ENCODE data around the gene SKAP1.

Gene SKAP1

GRCh38 chr17:48155889-48156611, 274.0 kb downstream of the SKAP1 start:
- DNase-seq (ENCODE audit: insufficient read length, low spot score) (no peak), FAIRE-seq (peak; percentile 64)

GRCh38 chr17:48153691-48154358, 276.2 kb downstream of the SKAP1 start:
- DNase-seq (ENCODE audit: insufficient read length, low spot score), result peak; percentile 64
- FAIRE-seq, result peak; percentile 83

- no peak for FAIRE-seq
Observed at GRCh38 chr17:48152289-48152688, 277.7 kb downstream of the SKAP1 start.

GRCh38 chr17:48151220-48151619, 278.8 kb downstream of the SKAP1 start:
- DNase-seq (ENCODE audit: insufficient read length, low spot score) (no peak), FAIRE-seq (no peak)

More at GRCh38 chr17:48152289-48152688, 277.7 kb downstream of the SKAP1 start:
- DNase-seq (ENCODE audit: insufficient read length, low spot score), result no peak

GRCh38 chr17:48150597-48151001, 279.4 kb downstream of the SKAP1 start:
- FAIRE-seq (peak; percentile 52), DNase-seq (ENCODE audit: insufficient read length, low spot score) (no peak)

DNA sequence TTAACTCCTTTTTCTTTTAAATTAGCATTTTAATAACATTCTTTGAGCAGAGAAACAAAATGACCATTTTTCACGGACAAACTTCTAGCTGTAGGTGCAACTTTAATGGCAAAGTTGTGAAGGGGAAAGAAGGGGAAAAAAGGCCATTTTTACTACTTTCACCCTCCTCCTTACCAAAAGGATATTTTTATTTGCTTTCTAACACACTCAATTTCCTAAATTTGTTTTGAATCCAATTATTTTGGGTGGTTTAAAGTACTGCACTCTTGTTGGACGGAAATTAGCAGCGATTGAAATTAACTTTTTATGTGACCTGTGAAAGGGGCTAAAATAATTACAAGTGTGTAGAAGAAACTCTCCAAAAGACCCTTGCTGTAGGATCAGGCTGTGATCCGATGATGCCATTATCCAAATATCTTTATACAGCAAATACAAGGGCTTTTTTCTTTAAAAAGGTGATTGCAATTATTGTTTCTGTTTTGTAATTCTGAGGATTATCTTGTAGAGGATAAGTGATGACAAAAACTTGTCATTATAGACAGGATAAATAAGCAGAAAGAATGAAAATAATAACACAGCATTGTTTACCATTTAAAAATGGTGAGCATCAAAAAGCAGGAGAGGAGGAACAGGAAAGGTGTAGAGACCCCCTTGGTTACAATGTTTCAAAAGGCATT, 280.1 kb downstream of the SKAP1 start:
- DNase-seq (ENCODE audit: insufficient read length, low spot score), result no peak

GRCh38 chr17:48148854-48149786, 280.9 kb downstream of the SKAP1 start:
- DNase-seq (ENCODE audit: insufficient read length, low spot score) (no peak), FAIRE-seq (no peak)

More for the DNA sequence above, 280.1 kb downstream of the SKAP1 start:
- FAIRE-seq, result no peak

GRCh38 chr17:48148029-48148770, 281.8 kb downstream of the SKAP1 start:
- DNase-seq (ENCODE audit: insufficient read length, low spot score) (no peak), FAIRE-seq (peak; percentile 89)

- no peak for FAIRE-seq
- DNase-seq (ENCODE audit: insufficient read length, low spot score), result no peak
Observed at GRCh38 chr17:48144976-48145798, 284.8 kb downstream of the SKAP1 start.

DNA sequence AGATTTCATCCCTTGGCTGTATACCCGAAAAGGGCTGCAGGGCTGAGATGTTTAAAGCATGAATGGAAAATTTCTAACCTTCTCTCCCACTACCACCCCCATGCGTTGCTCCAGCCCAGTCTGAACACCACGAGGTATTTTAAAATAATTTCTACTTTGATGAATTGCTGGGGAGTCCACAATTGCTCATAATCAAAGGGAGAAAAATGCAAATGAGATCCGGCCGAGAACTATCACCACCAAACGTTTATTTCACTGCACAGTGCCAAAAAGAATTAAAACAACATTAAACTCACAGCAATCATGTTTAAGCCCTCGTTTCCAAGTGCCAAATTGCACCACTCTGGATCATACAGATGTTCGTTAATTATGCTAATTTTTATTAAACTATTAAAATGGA, 285.8 kb downstream of the SKAP1 start:
- no peak for DNase-seq (ENCODE audit: insufficient read length, low spot score)
- FAIRE-seq, result no peak

DNA sequence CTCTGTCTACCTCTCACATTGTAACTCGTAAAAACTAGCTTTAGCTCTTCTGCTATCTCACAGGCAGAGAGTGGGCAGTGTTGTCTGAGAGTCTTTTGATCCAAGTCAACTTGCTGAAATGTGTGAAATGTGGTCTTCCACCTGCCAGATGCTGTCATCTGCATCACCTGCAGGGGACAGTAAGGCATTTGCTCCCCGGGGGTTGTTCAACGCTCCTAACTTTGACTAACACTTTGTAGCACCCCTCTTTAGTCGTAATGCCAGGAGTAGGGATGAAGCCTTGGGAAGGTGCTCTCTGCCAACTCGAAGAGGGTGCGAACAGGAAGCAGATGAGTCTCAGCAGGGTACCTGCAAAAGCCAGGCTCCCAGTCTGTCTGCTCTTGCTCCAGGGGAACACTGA, 286.4 kb downstream of the SKAP1 start:
- DNase-seq (ENCODE audit: insufficient read length, low spot score) (no peak), FAIRE-seq (no peak)

DNA sequence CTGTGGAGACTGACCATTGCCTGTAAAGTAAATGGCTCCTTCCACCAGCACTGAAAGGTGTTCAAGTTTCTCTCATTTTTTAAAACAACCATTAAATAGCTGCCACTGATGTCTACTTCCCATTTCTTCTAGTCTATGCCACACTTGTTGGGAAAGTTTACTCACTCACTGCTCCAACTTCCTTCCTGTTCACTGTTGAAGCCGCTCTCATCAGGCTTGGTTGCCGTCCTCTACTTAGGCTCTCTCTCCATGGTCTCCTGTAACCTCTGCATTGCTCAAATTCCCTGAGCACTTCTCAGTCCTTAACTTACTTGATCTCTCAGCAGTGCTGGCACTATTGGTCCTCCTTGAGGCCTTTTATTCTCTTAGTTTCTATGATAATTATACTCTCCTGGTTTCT, 290.1 kb downstream of the SKAP1 start:
- DNase-seq (ENCODE audit: insufficient read length, low spot score) (no peak), FAIRE-seq (no peak)

GRCh38 chr17:48137656-48138055, 292.4 kb downstream of the SKAP1 start:
- FAIRE-seq (peak; percentile 60), DNase-seq (ENCODE audit: insufficient read length, low spot score) (no peak)

- FAIRE-seq (peak; percentile 78), DNase-seq (ENCODE audit: insufficient read length, low spot score) (peak; percentile 54)
Observed at GRCh38 chr17:48134912-48135480, 295.0 kb downstream of the SKAP1 start.

- no peak for DNase-seq (ENCODE audit: insufficient read length, low spot score)
- no peak for FAIRE-seq
Observed at GRCh38 chr17:48132385-48132784, 297.6 kb downstream of the SKAP1 start.

- DNase-seq (ENCODE audit: insufficient read length, low spot score) (peak; percentile 91), FAIRE-seq (peak; percentile 87)
Observed at GRCh38 chr17:48131216-48131824, 298.7 kb downstream of the SKAP1 start.

- DNase-seq (ENCODE audit: insufficient read length, low spot score), result no peak
- FAIRE-seq, result no peak
Observed at GRCh38 chr17:48129981-48130380, 300.0 kb downstream of the SKAP1 start.

DNA sequence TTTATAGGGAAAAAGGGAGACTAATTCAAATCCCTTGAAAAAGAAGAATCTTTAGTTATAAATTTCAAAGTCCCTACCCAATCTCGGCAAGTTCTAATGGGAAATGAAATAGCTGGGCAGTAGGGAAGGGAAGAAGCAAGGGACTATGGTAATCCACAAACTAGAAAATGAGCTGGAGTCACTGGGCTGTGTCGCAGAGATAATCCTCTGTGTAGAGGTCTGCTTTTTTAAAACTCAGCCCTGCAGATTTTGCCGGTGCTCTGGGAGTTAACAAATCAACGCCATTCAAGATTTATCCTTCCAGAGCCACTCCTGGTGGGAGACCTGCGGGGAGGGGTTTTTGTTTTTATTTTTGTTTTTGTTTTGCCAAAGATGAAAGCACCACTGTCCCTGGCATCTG, 301.6 kb downstream of the SKAP1 start:
- no peak for DNase-seq (ENCODE audit: insufficient read length, low spot score)
- no peak for FAIRE-seq

Measured in HTR-8/SVneo (cell line).